Measurements from ENCODE around the gene LAP3.

- TF ChIP-seq CTCF (IDR thresholded peaks at IDR 0.05): no peak
- TF ChIP-seq POLR2A (IDR thresholded peaks at IDR 0.05): no peak
Observed at GRCh38 chr4:17636341-17636695, 59.3 kb downstream of the LAP3 start.
